Measurements from ENCODE around the gene FBXW2.

FBXW2 gene

DNA sequence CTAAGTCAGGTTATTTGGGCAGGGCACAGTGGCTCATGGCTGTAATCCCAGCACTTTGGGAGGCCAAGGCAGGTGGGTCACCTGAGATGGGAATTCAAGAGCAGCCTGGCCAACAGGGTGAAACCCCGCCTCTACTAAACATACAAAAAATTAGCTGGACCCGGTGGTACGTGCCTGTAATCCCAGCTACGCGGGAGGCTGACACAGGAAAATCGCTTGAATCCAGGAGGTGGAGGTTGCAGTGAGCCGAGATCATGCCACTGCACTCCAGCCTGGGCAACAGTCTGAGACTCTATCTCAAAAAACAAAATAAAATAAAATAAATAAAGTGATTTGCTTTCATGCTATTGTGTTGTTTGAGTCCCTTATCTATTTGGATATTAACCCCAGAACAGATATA, 8.2 kb upstream of the FBXW2 start:
- TF ChIP-seq, protein P1, sequence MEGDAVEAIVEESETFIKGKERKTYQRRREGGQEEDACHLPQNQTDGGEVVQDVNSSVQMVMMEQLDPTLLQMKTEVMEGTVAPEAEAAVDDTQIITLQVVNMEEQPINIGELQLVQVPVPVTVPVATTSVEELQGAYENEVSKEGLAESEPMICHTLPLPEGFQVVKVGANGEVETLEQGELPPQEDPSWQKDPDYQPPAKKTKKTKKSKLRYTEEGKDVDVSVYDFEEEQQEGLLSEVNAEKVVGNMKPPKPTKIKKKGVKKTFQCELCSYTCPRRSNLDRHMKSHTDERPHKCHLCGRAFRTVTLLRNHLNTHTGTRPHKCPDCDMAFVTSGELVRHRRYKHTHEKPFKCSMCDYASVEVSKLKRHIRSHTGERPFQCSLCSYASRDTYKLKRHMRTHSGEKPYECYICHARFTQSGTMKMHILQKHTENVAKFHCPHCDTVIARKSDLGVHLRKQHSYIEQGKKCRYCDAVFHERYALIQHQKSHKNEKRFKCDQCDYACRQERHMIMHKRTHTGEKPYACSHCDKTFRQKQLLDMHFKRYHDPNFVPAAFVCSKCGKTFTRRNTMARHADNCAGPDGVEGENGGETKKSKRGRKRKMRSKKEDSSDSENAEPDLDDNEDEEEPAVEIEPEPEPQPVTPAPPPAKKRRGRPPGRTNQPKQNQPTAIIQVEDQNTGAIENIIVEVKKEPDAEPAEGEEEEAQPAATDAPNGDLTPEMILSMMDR (IDR thresholded peaks at IDR 0.05; ENCODE audit: low read depth, low read length), result no peak
- DNase-seq (ENCODE audit: extremely low read depth, low read depth), result no peak

DNA sequence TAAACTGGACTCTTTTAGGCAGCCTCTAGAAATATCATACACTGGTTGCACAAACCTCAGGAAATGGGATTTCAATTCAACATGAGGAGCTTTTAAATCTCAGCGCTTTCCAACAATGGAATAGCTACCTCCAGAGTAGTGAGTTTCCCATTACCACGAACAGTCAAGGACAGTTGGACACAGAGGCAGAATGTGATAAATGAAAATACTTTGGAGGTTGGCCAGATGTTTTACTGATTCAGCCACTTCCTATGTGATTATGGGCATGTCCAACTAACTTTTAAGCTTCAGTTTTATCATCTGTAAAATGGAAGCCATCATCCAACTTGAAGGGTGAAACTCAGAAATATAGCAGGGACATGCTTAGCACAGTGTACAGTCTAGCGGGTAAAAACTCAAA, 2.1 kb downstream of the FBXW2 start:
- no peak for DNase-seq (ENCODE audit: extremely low read depth, low read depth)
- TF ChIP-seq, protein P1 (IDR thresholded peaks at IDR 0.05; ENCODE audit: low read depth, low read length), result no peak

DNA sequence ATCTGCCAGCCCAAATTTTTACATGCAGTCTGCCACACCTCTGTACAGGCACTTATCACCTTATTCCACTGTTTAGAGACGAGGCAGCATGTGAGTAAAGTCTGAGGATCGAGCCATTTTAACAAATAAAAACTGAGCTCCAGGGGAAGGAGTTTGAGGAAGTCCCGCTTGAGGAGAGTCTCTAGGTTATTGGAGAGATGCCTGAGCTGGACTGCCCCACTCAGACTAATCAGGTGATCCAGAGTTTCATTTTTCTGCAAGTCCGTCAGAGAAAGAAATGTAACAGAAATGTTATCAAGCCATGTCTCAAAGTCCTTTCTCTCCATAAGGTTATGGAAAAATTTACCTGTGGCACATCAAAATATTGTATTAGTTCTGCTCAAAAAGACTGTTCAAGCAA, 5.3 kb downstream of the FBXW2 start:
- DNase-seq (ENCODE audit: extremely low read depth, low read depth), result no peak
- TF ChIP-seq, protein P1 (IDR thresholded peaks at IDR 0.05; ENCODE audit: low read depth, low read length), result no peak

DNA sequence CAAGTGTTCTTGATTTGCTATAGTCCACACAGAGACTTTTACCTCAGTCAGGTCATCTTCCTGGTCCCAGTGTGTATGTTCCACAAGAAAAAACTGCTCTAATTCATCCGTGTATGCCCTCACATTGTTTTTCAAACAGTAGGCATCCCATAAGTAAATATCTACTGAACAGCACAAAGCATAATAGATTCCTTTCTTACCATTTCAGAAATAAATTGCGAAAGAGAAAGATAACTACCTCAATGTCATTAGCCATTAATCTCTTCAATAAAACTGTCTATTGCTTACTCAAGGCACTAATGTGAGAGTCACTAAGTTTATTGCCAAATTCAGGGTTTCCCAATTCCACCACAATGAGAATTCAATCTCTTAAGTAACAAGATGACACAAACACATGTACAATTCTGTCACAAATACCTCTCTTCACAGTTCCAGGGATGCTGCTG, 9.6 kb downstream of the FBXW2 start:
- TF ChIP-seq, protein P1 (IDR thresholded peaks at IDR 0.05; ENCODE audit: low read depth, low read length), result no peak
- DNase-seq (ENCODE audit: extremely low read depth, low read depth), result no peak

DNA sequence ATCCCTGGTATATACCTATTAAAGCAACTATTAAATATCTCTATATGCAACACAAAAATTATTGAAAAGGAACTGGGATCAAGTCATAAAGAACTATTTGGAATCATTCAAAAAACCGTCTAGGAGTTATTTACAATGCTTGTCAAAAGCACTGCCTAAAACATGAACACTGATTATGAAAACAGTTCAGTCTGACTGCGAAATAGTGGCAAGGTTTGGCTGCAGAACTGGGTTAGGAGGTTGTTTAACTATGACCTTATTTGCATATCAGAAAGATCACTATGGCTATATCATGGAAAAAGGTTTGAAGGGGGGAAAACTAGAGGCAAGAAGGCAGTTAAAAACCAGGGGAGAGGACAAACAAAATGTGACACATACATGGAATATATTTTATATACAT, 12.0 kb downstream of the FBXW2 start:
- DNase-seq (ENCODE audit: extremely low read depth, low read depth), result no peak
- TF ChIP-seq, protein P1 (IDR thresholded peaks at IDR 0.05; ENCODE audit: low read depth, low read length), result no peak

DNA sequence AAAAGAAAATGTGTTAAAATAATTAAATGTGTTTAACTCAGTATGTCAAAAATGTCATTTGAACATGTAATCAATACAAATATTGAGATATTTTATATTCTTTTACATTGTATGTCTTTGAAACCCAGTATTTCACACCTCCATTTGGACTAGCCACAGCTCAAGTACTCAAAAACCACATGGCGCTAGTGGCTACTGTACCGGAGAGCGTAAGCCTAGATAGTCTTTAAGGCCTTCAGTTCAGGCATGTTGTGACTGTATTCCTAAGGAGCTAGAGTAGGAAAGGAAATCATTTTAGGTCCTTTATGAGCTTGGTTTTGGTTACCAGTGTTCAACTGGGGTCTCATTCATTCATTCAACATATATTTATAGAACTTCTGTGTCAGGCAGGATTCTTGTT, 12.8 kb downstream of the FBXW2 start:
- TF ChIP-seq, protein P1 (IDR thresholded peaks at IDR 0.05; ENCODE audit: low read depth, low read length), result no peak
- no peak for DNase-seq (ENCODE audit: extremely low read depth, low read depth)

DNA sequence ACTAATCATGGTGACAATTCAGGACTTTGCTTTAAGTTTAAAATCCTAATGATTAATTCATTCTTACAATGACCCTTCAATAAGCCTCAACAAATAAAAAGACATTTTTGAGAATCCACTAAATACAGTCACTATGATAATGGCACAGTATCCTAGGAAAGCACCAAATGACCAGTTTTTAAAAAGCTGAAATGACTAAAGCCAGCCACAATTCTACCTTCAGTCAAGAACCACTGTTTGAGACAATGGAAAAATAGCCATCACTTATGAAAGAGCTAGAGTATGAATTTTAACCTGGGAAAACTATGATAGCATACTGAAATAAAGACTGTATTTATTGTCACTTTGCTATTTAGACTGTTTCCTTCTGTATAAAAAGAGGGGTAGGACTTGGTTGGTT, 14.0 kb downstream of the FBXW2 start:
- TF ChIP-seq, protein P1 (IDR thresholded peaks at IDR 0.05; ENCODE audit: low read depth, low read length), result no peak
- DNase-seq (ENCODE audit: extremely low read depth, low read depth), result no peak

All from AG09319 (cell line).